GM21737 (cell line): ENCODE results near the gene GIGYF1.

ENCODE experiments used
- ATAC-seq: cut with Tn5 transposase; IDR thresholded peaks from one replicate; pipeline ENCODE4 v1.9.1; 2021; ENCODE audit warnings: mild to moderate bottlenecking, moderate library complexity; ENCODE audit not compliant: unreplicated experiment

Gene GIGYF1

DNA sequence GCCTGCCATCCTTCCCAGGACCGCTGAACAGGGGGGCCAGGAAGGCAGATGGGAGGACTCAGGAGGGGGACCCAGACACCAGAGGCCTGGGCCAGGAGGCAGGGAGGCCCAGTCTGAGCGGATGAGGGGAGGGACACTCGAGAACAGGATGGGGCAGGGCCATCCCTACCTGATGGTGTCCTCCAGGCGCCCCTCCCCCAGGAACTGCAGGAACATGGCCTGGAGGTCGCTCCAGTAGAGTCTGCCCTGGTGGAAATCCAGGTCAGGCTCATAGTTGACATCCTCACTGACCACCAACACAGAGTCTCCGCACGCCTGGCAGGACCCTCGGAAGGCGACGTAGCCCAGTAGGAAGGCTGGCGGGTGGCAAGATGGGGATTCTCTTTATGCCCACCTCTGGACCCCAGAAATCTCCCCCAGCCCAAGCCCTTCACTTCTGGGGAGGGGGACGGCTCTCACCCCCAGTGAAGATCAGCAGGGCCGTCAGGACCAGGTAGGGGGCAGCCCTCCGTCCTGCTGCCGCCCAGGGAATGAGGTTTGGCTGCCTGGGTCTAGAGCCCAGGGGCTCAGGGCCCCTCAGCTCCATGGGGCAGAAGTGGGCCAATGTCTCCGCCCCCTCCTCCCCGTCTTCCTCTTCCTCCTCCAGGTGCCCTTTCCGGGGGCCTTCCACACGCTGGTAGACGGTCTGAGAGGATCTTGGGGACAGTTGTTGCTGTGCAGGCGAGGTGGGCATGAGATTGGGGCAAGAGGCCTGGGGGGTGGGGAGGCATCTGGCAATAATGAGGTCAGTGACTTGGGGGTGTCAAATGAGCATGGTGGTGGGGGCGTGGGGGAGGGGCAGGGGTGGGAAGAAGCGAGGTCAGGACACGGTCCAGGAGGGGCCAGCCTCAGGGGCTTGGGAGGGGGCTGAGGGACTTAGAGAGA is 53.3 kb downstream of the GIGYF1 start:
- no peak for ATAC-seq

- ATAC-seq, result no peak
Observed at GRCh38 chr7:100639995-100640516, 54.0 kb downstream of the GIGYF1 start.

DNA sequence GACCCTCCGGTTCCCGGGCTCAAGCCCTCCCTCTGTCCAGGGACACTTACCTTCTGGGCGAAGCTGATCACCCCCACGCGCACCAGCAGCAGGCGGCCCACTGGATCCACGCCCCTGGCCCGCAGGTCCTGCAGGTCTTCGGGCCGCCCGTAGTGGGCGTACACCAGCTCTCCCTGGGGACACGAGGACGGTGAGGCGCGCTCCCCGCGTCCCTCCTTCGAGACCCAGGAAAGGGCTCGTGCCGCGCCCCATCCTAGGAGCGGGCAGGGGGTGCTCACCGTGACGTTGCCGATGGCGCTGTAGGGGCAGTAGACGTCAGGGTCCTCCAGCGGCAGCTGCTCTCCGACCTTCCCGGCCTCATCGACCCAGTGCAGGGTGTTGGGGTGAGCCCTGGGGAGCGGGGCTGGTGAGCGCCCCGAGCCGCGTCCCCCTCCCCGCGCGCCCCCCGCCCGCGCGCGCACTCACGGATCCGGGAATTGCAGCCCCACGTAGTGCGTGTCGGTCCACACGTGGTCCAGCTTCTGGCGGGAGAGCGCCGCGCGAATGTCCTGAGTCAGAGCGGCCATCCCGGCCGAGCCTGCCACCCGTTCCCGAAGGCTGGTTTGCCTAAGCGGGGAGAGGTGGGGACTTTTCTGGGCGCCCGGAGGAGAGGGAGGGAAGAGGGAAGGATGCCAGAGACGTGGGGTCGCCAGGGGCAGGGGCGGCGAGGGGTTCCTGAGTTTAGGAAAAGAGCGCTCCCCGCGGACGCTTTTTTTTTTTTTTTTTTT is 60.9 kb downstream of the GIGYF1 start:
- no peak for ATAC-seq

- ATAC-seq, result no peak
Observed at GRCh38 chr7:100630066-100630465, 64.0 kb downstream of the GIGYF1 start.
